ENCODE measurements around the gene MRPS22. TPM values are rescaled to one million over a fixed set of nuclear protein-coding genes. Genes with fewer than 3 reads are reported as not detected.

MRPS22 gene
- total and polyA plus RNA-seq, 4 donors, result 33.3 to 54.9 (median 44.6) TPM

GRCh38 chr3:139319428-139320402 is 24.1 kb upstream of the MRPS22 start:
- Histone ChIP-seq H3K9me3 (ENCODE audit: control insufficient read depth in 4 of 4, low read length in 3 of 4) (no peaks in the 10 kb centered on the region), H3K9ac (ENCODE audit: low read depth in 1 of 2, low read length in 2 of 2) (no peak overlapping the region), H3K27ac (ENCODE audit: low read depth in 1 of 2, low read length in 2 of 2) (no peak overlapping the region), H3K27me3 (ENCODE audit: control insufficient read depth in 4 of 4, insufficient read depth in 4 of 4, low read length in 3 of 4) (no peaks in the 10 kb centered on the region), H3K4me3 (ENCODE audit: low read depth in 1 of 3, low read length in 3 of 3) (no peak overlapping the region), H3K36me3 (ENCODE audit: control insufficient read depth in 4 of 4, insufficient read depth in 3 of 4, low read depth in 1 of 4, low read length in 3 of 4) (no peaks in the 10 kb centered on the region), H3K4me1 (ENCODE audit: control insufficient read depth in 4 of 4, insufficient read depth in 4 of 4, low read length in 3 of 4) (no peaks in the 10 kb centered on the region)
- TF ChIP-seq EGR1 (IDR thresholded peaks at IDR 0.05; ENCODE audit: low read depth in 2 of 2), result no peak
- TF ChIP-seq HNF4A (conservative IDR thresholded peaks at IDR 0.05), result no peak
- peak in 1 of 2 donors; percentile 33 for TF ChIP-seq RAD21 (IDR thresholded peaks at IDR 0.05)
- no peak for TF ChIP-seq ZBTB33 (IDR thresholded peaks at IDR 0.05)
- WGBS, result 71% methylated on average over 10 of the region's 10 CpGs
- DNase-seq (ENCODE audit: low spot score), result no peak

GRCh38 chr3:139320551-139321309 is 23.1 kb upstream of the MRPS22 start:
- Histone ChIP-seq H3K36me3 (ENCODE audit: control insufficient read depth in 4 of 4, insufficient read depth in 3 of 4, low read depth in 1 of 4, low read length in 3 of 4) (no peaks in the 10 kb centered on the region), H3K27me3 (ENCODE audit: control insufficient read depth in 4 of 4, insufficient read depth in 4 of 4, low read length in 3 of 4) (no peaks in the 10 kb centered on the region), H3K4me1 (ENCODE audit: control insufficient read depth in 4 of 4, insufficient read depth in 4 of 4, low read length in 3 of 4) (no peaks in the 10 kb centered on the region), H3K4me3 (ENCODE audit: low read depth in 1 of 3, low read length in 3 of 3) (no peak overlapping the region), H3K27ac (ENCODE audit: low read depth in 1 of 2, low read length in 2 of 2) (no peak overlapping the region), H3K9ac (ENCODE audit: low read depth in 1 of 2, low read length in 2 of 2) (no peak overlapping the region), H3K9me3 (ENCODE audit: control insufficient read depth in 4 of 4, low read length in 3 of 4) (no peaks in the 10 kb centered on the region)
- no peak for DNase-seq (ENCODE audit: low spot score)
- TF ChIP-seq EGR1 (IDR thresholded peaks at IDR 0.05; ENCODE audit: low read depth in 2 of 2) (no peak), RAD21 (IDR thresholded peaks at IDR 0.05) (no peak), JUND (IDR thresholded peaks at IDR 0.05) (no peak), HNF4A (conservative IDR thresholded peaks at IDR 0.05) (no peak), FOXA1 (IDR thresholded peaks at IDR 0.05) (no peak), CTCF (IDR thresholded peaks at IDR 0.05; ENCODE audit: low read depth, low read length, missing input control) (no peak), MAX (IDR thresholded peaks at IDR 0.05) (no peak), RXRA (IDR thresholded peaks at IDR 0.05) (no peak), SP1 (IDR thresholded peaks at IDR 0.05) (no peak), TAF1 (conservative IDR thresholded peaks at IDR 0.05) (no peak), REST (IDR thresholded peaks at IDR 0.05) (no peak), HNF4G (IDR thresholded peaks at IDR 0.05) (no peak), GABPA (IDR thresholded peaks at IDR 0.05 in 1 of 2, conservative IDR thresholded peaks at IDR 0.05 in 1 of 2) (no peak), ZBTB33 (IDR thresholded peaks at IDR 0.05) (no peak), NR2F2 (IDR thresholded peaks at IDR 0.05) (no peak), FOXA2 (IDR thresholded peaks at IDR 0.05) (no peak), ATF3 (IDR thresholded peaks at IDR 0.05) (no peak), YY1 (IDR thresholded peaks at IDR 0.05) (no peak)
- WGBS, result 89% methylated on average over 8 of the region's 8 CpGs

All from liver (tissue), 9 donors.